Measurements from ENCODE around the gene GPR61. TPM values are rescaled to one million over a fixed set of nuclear protein-coding genes. Genes with fewer than 3 reads are reported as not detected.
A peak's percentile ranks its signal among the peaks of the same experiment; 100 is the strongest.

GPR61 gene
- total and polyA plus RNA-seq, 7 experiments from 2014 or later = 0.05 to 0.58 (median 0.43) TPM; not detected in 1

DNA sequence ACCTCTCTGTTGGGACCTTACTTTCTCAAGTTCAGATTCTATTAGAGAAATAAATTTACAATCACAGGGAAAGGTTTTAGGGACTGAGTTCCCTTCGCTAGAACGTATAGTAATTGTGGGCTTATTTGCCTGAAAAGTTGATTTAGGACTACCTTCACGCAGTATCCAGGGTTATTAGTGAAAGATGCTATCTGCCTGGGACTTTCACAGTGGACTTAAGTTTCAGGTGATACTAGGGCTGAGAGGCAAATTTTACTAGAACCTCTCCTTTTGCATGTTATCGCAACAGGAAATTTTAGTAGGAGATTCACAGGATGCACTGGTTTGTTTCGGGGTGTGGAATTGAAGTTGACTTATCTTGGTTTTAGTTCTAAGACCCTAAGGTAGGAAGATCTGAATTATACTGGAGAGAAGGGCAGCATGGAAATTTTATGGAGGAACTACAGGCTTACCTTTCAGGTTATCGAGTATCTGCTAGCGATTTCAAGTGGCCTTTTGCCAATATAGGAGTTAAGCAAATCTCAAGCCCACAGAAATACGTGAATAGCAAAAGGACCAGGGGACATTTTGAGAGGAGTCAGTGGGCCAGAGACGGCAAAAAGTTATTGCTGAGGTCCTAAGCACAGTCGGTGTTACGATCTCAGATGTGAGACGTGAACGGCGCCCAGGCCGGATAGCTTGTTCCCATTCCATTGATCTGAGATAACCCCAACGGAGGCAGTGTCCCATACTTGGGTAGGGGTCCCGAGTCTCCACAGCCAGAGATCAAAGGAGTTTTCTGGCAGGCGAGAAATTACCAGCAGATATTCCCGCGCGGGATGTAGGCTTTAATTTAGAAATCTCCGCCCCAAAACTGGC lies 8.0 kb downstream of the GPR61 start:
- Histone ChIP-seq H3K9me3 (ENCODE audit: control insufficient read depth in 2 of 3, low read length in 3 of 3) (no peaks in the 10 kb centered on the region), H3K27me3 (ENCODE audit: control insufficient read depth in 2 of 2, insufficient read depth in 2 of 2, low read length in 2 of 2) (no peaks in the 10 kb centered on the region), H3K36me3 (ENCODE audit: control insufficient read depth in 2 of 3, insufficient read depth in 3 of 3, low read length in 3 of 3) (peaks cover 0 to 5% (median 0%) of the 10 kb centered on the region in 3 experiments), H3K4me1 (ENCODE audit: control insufficient read depth in 2 of 2, insufficient read depth in 2 of 2, low read length in 2 of 2) (peaks cover 25% of the 10 kb centered on the region in 2 donors), H3K4me3 (ENCODE audit: low read length) (peak overlapping the region; percentile 89), H3K27ac (ENCODE audit: low read depth, low read length) (peak overlapping the region; percentile 93)
- peaks cover 0 to 3% (median 0%) of the 10 kb centered on the region in 11 donors for H3K9me3 Mint-ChIP-seq
- ChIA-PET POLR2A (interaction anchor here (0.7 to 3.1 kb wide), 33 partner anchors 11 to 1681 kb away, joined by 3 to 52 read pairs (median 5); partner anchors contain the start of genes AHCYL1, AMIGO1, AMPD2 and ATXN7L2), CTCF (interaction anchor here (0.8 to 21.5 kb wide), 18 partner anchors 15 to 437 kb away, joined by 3 to 1240 read pairs (median 5); partner anchors contain the start of genes AHCYL1, AMIGO1, AMPD2 and ATXN7L2)
- H3K4me1 Mint-ChIP-seq = peaks cover 26 to 66% (median 46%) of the 10 kb centered on the region in 7 donors
- no peaks in the 10 kb centered on the region for H3K27me3 Mint-ChIP-seq
- H3K36me3 Mint-ChIP-seq = peaks cover 0 to 6% (median 2%) of the 10 kb centered on the region in 5 donors
- ATAC-seq = no peak
- intact Hi-C loops (cut with micrococcal nuclease) = loop anchor here (1.0 to 5.0 kb wide), 19 partner anchors 15 to 1125 kb away; partner anchors contain the start of genes PSMA5 (in 2 of the 2), STRIP1 (in 2 of the 2), ATXN7L2 (in 1 of the 2) and GSTM1 (in 1 of the 2)
- H3K4me3 Mint-ChIP-seq = peak overlapping the region; percentile 90 to 99 (median 97)
- peak in 3 of 9 donors; percentile 10 to 12 (median 11) for DNase-seq
- H3K27ac Mint-ChIP-seq = peak overlapping the region; percentile 89 to 100 (median 99)

DNA sequence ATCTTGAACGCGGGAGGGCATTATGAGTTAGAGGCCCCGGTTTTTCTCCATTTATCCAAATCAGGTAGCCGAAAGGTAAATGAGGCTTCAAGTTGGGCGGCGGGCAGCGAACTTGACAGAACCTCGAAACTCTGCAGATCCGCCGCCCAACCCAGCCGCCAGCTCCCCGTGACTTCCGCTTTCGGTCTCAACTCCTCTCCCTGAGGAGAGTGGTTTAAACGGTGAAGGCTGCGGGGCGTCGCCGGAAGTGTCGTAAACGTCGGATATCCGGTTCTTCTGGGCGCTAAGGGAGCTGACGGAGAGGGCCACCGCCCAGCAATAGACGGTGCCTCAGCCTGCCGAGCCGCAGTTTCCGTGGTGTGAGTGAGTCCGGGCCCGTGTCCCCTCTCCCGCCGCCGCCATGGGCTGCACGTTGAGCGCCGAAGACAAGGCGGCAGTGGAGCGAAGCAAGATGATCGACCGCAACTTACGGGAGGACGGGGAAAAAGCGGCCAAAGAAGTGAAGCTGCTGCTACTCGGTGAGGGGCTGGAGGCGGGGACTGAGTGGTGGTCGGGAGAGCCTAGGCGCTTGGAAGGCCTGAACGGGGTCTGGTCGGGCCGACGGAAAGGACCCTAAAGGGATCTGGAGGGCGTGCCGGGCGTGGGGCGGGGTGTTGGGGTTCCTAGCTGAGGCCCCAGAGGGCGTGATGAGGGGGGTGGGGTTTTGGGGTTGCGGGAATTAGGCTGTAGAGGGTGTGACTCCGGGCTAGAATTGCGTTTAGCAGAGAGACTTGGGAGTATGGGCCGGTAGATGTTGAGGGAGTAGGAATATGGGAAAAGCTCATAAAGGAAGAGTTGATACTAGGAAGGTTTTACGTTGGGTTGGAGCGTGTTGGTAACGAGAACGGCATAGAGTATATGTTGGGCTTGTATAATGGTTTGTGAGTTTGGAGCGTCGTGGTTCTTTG lies 8.9 kb downstream of the GPR61 start, which contains the start of gene GNAI3:
Gene GNAI3 (plus strand): TSS at position 295 of the 947 bp plus-strand sequence. CDS start 106 bp downstream, at position 401.
- H3K4me1 Mint-ChIP-seq = peaks cover 30 to 75% (median 55%) of the 10 kb centered on the region in 7 donors

DNA sequence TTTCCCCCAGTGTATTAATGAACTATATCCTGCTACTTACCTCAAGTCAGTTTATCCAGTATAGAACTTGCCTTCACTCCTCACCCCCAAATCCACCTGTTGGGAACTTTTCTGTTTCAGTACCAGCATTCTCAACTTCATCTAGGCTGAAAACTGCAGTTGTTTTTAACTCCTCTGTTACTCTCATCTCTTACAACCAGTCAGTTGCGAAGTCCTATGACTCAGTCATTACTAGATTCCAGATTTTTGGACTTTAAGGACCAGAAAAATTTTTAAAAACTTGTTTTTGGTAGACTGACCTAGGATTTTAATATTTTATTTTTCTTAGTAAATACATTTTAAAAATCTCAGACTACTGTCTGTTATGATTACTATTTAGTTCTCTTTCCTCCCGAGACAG lies 16.9 kb downstream of the GPR61 start:
- DNase-seq (no peak), ATAC-seq (no peak)
- no peaks in the 10 kb centered on the region for H3K36me3 ChIP-seq (ENCODE audit: control insufficient read depth in 2 of 3, insufficient read depth in 3 of 3, low read length in 3 of 3)
- intact Hi-C loops (cut with micrococcal nuclease) = no loop called here
- ChIA-PET POLR2A (no interaction called here), CTCF (no interaction called here)
- peaks cover 0 to 21% of the 10 kb centered on the region in 2 donors for H3K4me1 ChIP-seq (ENCODE audit: control insufficient read depth in 2 of 2, insufficient read depth in 2 of 2, low read length in 2 of 2)
- no peaks in the 10 kb centered on the region for H3K27me3 ChIP-seq (ENCODE audit: control insufficient read depth in 2 of 2, insufficient read depth in 2 of 2, low read length in 2 of 2)
- no peak overlapping the region for H3K4me3 ChIP-seq (ENCODE audit: low read length)
- Mint-ChIP-seq H3K4me1 (peaks cover 56 to 97% (median 88%) of the 10 kb centered on the region in 7 donors), H3K4me3 (peak overlapping the region in 4 of 10 donors; percentile 8 to 38 (median 24)), H3K27me3 (no peaks in the 10 kb centered on the region), H3K36me3 (peaks cover 0 to 7% (median 6%) of the 10 kb centered on the region in 5 donors), H3K27ac (peak overlapping the region in 3 of 9 donors; percentile 29 to 75 (median 55)), H3K9me3 (peaks cover 0 to 3% (median 0%) of the 10 kb centered on the region in 11 donors)
- H3K27ac ChIP-seq (ENCODE audit: low read depth, low read length) = no peak overlapping the region
- H3K9me3 ChIP-seq (ENCODE audit: control insufficient read depth in 2 of 3, low read length in 3 of 3) = no peaks in the 10 kb centered on the region

More for the DNA sequence above, 8.9 kb downstream of the GPR61 start, which contains the start of gene GNAI3:
- peak within 1 kb of the TSS; percentile 89 to 100 (median 99) for H3K27ac Mint-ChIP-seq
- peak; percentile 96 for ATAC-seq
- H3K27ac ChIP-seq (ENCODE audit: low read depth, low read length) = peak within 1 kb of the TSS; percentile 93
- DNase-seq = peak; percentile 78 to 97 (median 95)
- CTCF ChIA-PET = interaction anchor here (0.6 to 3.1 kb wide), 18 partner anchors 11 to 436 kb away, joined by 3 to 29 read pairs (median 4); partner anchors contain the start of genes AHCYL1, AMPD2 and GNAT2
- peaks cover 0 to 6% (median 2%) of the 10 kb centered on the region in 5 donors for H3K36me3 Mint-ChIP-seq
- peak within 1 kb of the TSS; percentile 90 to 99 (median 97) for H3K4me3 Mint-ChIP-seq
- H3K9me3 Mint-ChIP-seq = peaks cover 0 to 3% (median 0%) of the 10 kb centered on the region in 11 donors
- H3K9me3 ChIP-seq (ENCODE audit: control insufficient read depth in 2 of 3, low read length in 3 of 3) = no peaks in the 10 kb centered on the region
- H3K4me1 ChIP-seq (ENCODE audit: control insufficient read depth in 2 of 2, insufficient read depth in 2 of 2, low read length in 2 of 2) = peaks cover 25 to 27% of the 10 kb centered on the region in 2 donors
- no peaks in the 10 kb centered on the region for H3K27me3 ChIP-seq (ENCODE audit: control insufficient read depth in 2 of 2, insufficient read depth in 2 of 2, low read length in 2 of 2)
- peak within 1 kb of the TSS; percentile 89 for H3K4me3 ChIP-seq (ENCODE audit: low read length)
- H3K36me3 ChIP-seq (ENCODE audit: control insufficient read depth in 2 of 3, insufficient read depth in 3 of 3, low read length in 3 of 3) = peaks cover 0 to 5% (median 0%) of the 10 kb centered on the region in 3 experiments
- intact Hi-C loops (cut with micrococcal nuclease) = loop anchor here (1.0 to 5.0 kb wide), 19 partner anchors 14 to 1124 kb away; partner anchors contain the start of genes PSMA5 (in 2 of the 2), STRIP1 (in 2 of the 2), ATXN7L2 (in 1 of the 2) and GSTM1 (in 1 of the 2)
- H3K27me3 Mint-ChIP-seq = no peaks in the 10 kb centered on the region
- POLR2A ChIA-PET = interaction anchor here (0.7 to 3.1 kb wide), 38 partner anchors 10 to 1680 kb away, joined by 3 to 52 read pairs (median 4); partner anchors contain the start of genes AHCYL1, AMIGO1, AMPD2 and ATXN7L2

DNA sequence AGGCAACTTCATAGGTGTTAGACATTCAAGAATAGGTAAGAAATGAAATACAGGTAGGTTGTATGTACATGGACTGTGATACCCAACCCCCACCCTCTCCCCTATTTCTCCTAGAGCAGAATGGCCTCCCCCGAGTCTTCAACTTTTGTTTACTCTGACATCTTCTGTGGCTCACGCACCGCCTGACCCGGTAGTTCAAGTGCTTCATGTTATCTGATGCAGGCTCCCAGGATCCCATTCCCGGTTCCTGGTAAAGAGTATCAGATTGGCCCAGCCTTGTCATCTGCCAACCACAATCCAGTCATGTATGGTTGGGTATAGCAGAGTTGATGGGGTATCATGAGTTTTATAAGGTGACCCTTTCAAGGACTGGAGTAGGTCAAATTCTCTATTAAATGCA lies 17.8 kb downstream of the GPR61 start:
- Mint-ChIP-seq H3K9me3 (peaks cover 0 to 3% (median 0%) of the 10 kb centered on the region in 11 donors), H3K4me3 (peak overlapping the region in 2 of 10 donors; percentile 23 to 25), H3K36me3 (peaks cover 0 to 7% (median 5%) of the 10 kb centered on the region in 5 donors), H3K4me1 (peaks cover 54 to 97% (median 94%) of the 10 kb centered on the region in 7 donors), H3K27me3 (no peaks in the 10 kb centered on the region), H3K27ac (no peak overlapping the region)
- no peak overlapping the region for H3K27ac ChIP-seq (ENCODE audit: low read depth, low read length)
- H3K36me3 ChIP-seq (ENCODE audit: control insufficient read depth in 2 of 3, insufficient read depth in 3 of 3, low read length in 3 of 3) = no peaks in the 10 kb centered on the region
- peaks cover 0 to 20% of the 10 kb centered on the region in 2 donors for H3K4me1 ChIP-seq (ENCODE audit: control insufficient read depth in 2 of 2, insufficient read depth in 2 of 2, low read length in 2 of 2)
- no peaks in the 10 kb centered on the region for H3K9me3 ChIP-seq (ENCODE audit: control insufficient read depth in 2 of 3, low read length in 3 of 3)
- intact Hi-C loops (cut with micrococcal nuclease) = no loop called here
- no peak for DNase-seq
- no peak for ATAC-seq
- H3K4me3 ChIP-seq (ENCODE audit: low read length) = no peak overlapping the region
- CTCF ChIA-PET = no interaction called here
- POLR2A ChIA-PET = no interaction called here
- no peaks in the 10 kb centered on the region for H3K27me3 ChIP-seq (ENCODE audit: control insufficient read depth in 2 of 2, insufficient read depth in 2 of 2, low read length in 2 of 2)

DNA sequence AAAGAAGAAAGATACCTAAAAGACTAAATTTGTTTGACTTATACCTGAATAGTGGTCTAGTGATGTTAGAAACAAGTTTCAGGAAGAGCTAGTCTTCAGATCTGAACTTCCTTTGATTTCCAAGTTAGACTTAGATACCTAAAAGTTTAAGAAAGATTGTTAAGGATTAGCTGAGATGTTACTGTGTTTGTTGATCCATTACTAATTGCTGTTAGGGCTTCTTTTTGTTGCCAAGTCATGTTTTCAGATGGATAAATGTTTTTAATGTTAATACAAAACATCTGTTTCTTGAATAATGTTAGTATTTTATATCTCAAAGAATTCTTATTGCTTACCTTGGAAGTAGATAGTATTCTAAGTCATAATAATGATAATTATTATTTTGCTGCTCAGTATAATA lies 20.3 kb downstream of the GPR61 start:
- Mint-ChIP-seq H3K36me3 (peaks cover 0 to 10% (median 6%) of the 10 kb centered on the region in 5 donors), H3K27me3 (no peaks in the 10 kb centered on the region), H3K9me3 (peaks cover 0 to 2% (median 0%) of the 10 kb centered on the region in 11 donors), H3K27ac (peak overlapping the region in 3 of 9 donors; percentile 18 to 30 (median 27)), H3K4me3 (peak overlapping the region in 5 of 10 donors; percentile 19 to 56 (median 40)), H3K4me1 (peaks cover 49 to 98% (median 87%) of the 10 kb centered on the region in 7 donors)
- H3K36me3 ChIP-seq (ENCODE audit: control insufficient read depth in 2 of 3, insufficient read depth in 3 of 3, low read length in 3 of 3) = no peaks in the 10 kb centered on the region
- intact Hi-C loops (cut with micrococcal nuclease) = loop anchor here in 1 of 2 donors (5.0 kb wide), 1 partner anchor 42 kb away; no protein-coding TSS in a partner anchor
- no peak overlapping the region for H3K27ac ChIP-seq (ENCODE audit: low read depth, low read length)
- peaks cover 10 to 17% of the 10 kb centered on the region in 2 donors for H3K4me1 ChIP-seq (ENCODE audit: control insufficient read depth in 2 of 2, insufficient read depth in 2 of 2, low read length in 2 of 2)
- no peaks in the 10 kb centered on the region for H3K9me3 ChIP-seq (ENCODE audit: control insufficient read depth in 2 of 3, low read length in 3 of 3)
- no peak for DNase-seq
- no peak for ATAC-seq
- no peaks in the 10 kb centered on the region for H3K27me3 ChIP-seq (ENCODE audit: control insufficient read depth in 2 of 2, insufficient read depth in 2 of 2, low read length in 2 of 2)
- POLR2A ChIA-PET = interaction anchor here (2.6 kb wide), 1 partner anchor 11 kb away, joined by 22 read pairs; the partner anchor contains the start of gene GNAI3
- no peak overlapping the region for H3K4me3 ChIP-seq (ENCODE audit: low read length)
- CTCF ChIA-PET = interaction anchor here (0.7 to 1.5 kb wide), 2 partner anchors 31 to 81 kb away, joined by 3 to 4 read pairs; no protein-coding TSS in a partner anchor
